HepG2 (cell line): ENCODE results near the gene RAN. TPM values are rescaled to one million over a fixed set of nuclear protein-coding genes. Genes with fewer than 3 reads are reported as not detected.

Source experiments
- AKNA ChIP-seq: sonication (generic); formaldehyde crosslinking; IDR thresholded peaks from 2 replicates; pipeline ENCODE4 v1.4.0; 2020; ENCODE audit warnings: missing genetic modification reagents, borderline replicate concordance
- HIC2 ChIP-seq: sonication (generic); formaldehyde crosslinking; IDR thresholded peaks from 2 replicates; pipeline ENCODE4 v1.9.0; 2022; ENCODE audit warnings: low read depth, missing genetic modification reagents
- KDM5B ChIP-seq: sonication (generic); formaldehyde crosslinking; IDR thresholded peaks from 2 replicates; pipeline ENCODE4 v1.4.0; 2020; ENCODE audit warnings: missing genetic modification reagents, mild to moderate bottlenecking, borderline replicate concordance
- PAX8 ChIP-seq: sonication (generic); formaldehyde crosslinking; IDR thresholded peaks from 2 replicates; pipeline ENCODE4 v1.8.0; 2022; ENCODE audit warnings: mild to moderate bottlenecking, missing genetic modification reagents, borderline replicate concordance
- SIN3A ChIP-seq: IDR thresholded peaks from 2 replicates; pipeline ENCODE4 v1.6.1; 2011; ENCODE audit warnings: low read depth, mild to moderate bottlenecking, control low read depth, low read length, borderline replicate concordance
- SP5 ChIP-seq: IDR thresholded peaks from 2 replicates; pipeline ENCODE4 v1.6.1; 2016; ENCODE audit warnings: low read depth, borderline replicate concordance
- TGIF2 ChIP-seq: IDR thresholded peaks from 2 replicates; pipeline ENCODE4 v1.6.1; 2016; ENCODE audit warnings: control low read depth, missing compliant biosample characterization
- WIZ ChIP-seq: sonication (generic); formaldehyde crosslinking; IDR thresholded peaks from 2 replicates; pipeline ENCODE4 v1.5.1; 2020; ENCODE audit warnings: mild to moderate bottlenecking, missing genetic modification reagents
- YEATS4 ChIP-seq: sonication (generic); formaldehyde crosslinking; IDR thresholded peaks from 2 replicates; pipeline ENCODE4 v1.4.0; 2020; ENCODE audit warnings: missing genetic modification reagents, borderline replicate concordance
- ZBTB14 ChIP-seq: sonication (generic); formaldehyde crosslinking; IDR thresholded peaks from 2 replicates; pipeline ENCODE4 v1.4.0; 2020; ENCODE audit warnings: missing genetic modification reagents
- ZNF629 ChIP-seq: sonication (generic); formaldehyde crosslinking; conservative IDR thresholded peaks from 2 replicates; pipeline ENCODE4 v1.5.0; 2020; ENCODE audit warnings: missing genetic modification reagents
- ZNF83 ChIP-seq: sonication (generic); formaldehyde crosslinking; IDR thresholded peaks from 2 replicates; pipeline ENCODE4 v1.4.0; 2020; ENCODE audit warnings: missing genetic modification reagents, mild to moderate bottlenecking, borderline replicate concordance
- ZSCAN25 ChIP-seq: sonication (generic); formaldehyde crosslinking; IDR thresholded peaks from 2 replicates; pipeline ENCODE4 v1.8.0; 2022; ENCODE audit warnings: mild to moderate bottlenecking, missing genetic modification reagents
- polyA plus RNA-seq, 8 experiments: library from polyadenylated mRNA; depleted of rRNA in 3 of 8; stranded (reverse) in 7 of 8; unstranded in 1 of 8; fragments of >200 nt; fragmentation: Illumina TruSeq in 4 of 8; extraction: Trizol in 4 of 8; gene quantifications; 2 replicates each; pipeline versions ENCODE4 v1.2.1 to v1.2.3, GENCODE V29; 2011 to 2016; ENCODE audit warnings: low read depth in 4 of 8, missing spikeins in 1 of 8, mixed read lengths in 1 of 8; ENCODE audit not compliant: insufficient read depth in 1 of 8
- total RNA-seq, 5 experiments: library from RNA; depleted of rRNA; stranded (reverse); fragments of >200 nt; fragmentation: Illumina TruSeq; extraction: Trizol; gene quantifications; 2 replicates each; pipeline ENCODE4 v1.2.3, GENCODE V29; 2016; ENCODE audit warnings: low read depth in 1 of 5
- TF ChIP-seq, protein P1 (sequence below): sonication (generic); formaldehyde crosslinking; IDR thresholded peaks from 2 replicates; pipeline ENCODE4 v1.5.0; 2020; ENCODE audit warnings: mild to moderate bottlenecking, missing genetic modification reagents

RAN gene
- total and polyA plus RNA-seq, 2 of the 13 experiments (the other 11 are each of a cell fraction or from before 2014, with no cell fraction given), result 1,335 to 1,630 TPM

DNA sequence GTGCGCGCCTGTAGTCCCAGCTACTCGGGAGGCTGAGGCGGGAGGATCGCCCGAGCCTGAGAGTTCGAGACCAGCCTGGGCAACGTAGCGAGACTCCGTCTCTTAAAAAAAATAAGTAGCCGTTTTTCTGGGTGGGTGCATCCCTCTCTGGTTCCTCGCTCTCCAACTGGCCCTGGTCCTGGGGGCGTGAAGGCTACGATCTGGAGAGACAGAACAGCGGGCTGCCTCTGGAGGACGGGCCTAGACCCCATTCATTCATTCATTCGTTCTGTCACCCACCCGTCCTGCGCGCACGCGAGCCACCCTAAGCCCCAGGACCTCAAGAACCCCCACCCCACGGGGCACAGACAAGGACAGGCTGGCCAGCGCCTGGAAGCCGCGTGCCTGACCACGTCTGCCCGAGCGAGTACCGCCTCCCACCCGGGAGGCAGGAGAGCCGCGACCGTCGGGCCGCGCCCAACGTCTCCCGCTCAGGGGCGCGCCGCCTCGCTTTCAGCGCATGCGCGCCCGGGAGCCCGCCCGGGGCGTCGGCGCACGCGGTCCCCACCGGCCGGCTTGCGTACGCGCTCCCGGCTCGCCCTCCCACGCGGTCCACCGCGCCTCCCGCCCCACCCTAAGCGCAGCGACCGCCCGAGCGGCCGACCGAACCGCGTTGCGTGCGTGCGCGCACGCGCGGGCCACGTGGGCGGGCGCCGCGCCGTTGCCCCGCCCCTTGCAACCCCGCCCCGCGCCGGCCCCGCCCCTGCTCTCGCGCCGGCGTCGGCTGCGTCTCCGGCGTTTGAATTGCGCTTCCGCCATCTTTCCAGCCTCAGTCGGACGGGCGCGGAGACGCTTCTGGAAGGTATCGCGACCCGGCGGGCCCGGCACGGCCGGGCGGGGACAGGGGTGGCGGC is at the start of gene RAN (continued):
- TF ChIP-seq HIC2 (CRISPR knock-in tag) (no peak), ZNF629 (peak; percentile 35), ZBTB14 (CRISPR knock-in tag) (peak; percentile 89), ZNF83 (CRISPR knock-in tag) (0 out of 2 replicates have a peak, but pooled peaks have one; percentile 65), KDM5B (CRISPR knock-in tag) (peak; percentile 64; the same call in 1 of the 2 replicates), WIZ (CRISPR knock-in tag) (no peak), SP5 (CRISPR knock-in tag) (peak; percentile 9; the same call in 1 of the 2 replicates), SIN3A (peak; percentile 52; the same call in 1 of the 2 replicates), ZSCAN25 (CRISPR knock-in tag) (no peak; the same call in 1 of the 2 replicates), TGIF2 (CRISPR knock-in tag) (peak; percentile 38; the same call in 1 of the 2 replicates), YEATS4 (peak; percentile 89), AKNA (CRISPR knock-in tag) (no peak), PAX8 (CRISPR knock-in tag) (no peak)
- TF ChIP-seq, protein P1, sequence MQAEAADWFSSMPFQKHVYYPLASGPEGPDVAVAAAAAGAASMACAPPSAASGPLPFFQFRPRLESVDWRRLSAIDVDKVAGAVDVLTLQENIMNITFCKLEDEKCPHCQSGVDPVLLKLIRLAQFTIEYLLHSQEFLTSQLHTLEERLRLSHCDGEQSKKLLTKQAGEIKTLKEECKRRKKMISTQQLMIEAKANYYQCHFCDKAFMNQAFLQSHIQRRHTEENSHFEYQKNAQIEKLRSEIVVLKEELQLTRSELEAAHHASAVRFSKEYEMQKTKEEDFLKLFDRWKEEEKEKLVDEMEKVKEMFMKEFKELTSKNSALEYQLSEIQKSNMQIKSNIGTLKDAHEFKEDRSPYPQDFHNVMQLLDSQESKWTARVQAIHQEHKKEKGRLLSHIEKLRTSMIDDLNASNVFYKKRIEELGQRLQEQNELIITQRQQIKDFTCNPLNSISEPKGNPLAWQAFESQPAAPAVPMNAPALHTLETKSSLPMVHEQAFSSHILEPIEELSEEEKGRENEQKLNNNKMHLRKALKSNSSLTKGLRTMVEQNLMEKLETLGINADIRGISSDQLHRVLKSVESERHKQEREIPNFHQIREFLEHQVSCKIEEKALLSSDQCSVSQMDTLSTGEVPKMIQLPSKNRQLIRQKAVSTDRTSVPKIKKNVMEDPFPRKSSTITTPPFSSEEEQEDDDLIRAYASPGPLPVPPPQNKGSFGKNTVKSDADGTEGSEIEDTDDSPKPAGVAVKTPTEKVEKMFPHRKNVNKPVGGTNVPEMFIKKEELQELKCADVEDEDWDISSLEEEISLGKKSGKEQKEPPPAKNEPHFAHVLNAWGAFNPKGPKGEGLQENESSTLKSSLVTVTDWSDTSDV (CRISPR knock-in tag), result no peak; the same call in 1 of the 2 replicates
